GM12872 (cell line): ENCODE measurements around the gene MMP23B.

Experiments used
- CTCF ChIP-seq: IDR thresholded peaks from 3 replicates; pipeline ENCODE4 v1.5.1; 2011; ENCODE audit warnings: low read depth, mild to moderate bottlenecking, low read length, moderate library complexity; ENCODE audit not compliant: insufficient read depth

MMP23B gene

DNA sequence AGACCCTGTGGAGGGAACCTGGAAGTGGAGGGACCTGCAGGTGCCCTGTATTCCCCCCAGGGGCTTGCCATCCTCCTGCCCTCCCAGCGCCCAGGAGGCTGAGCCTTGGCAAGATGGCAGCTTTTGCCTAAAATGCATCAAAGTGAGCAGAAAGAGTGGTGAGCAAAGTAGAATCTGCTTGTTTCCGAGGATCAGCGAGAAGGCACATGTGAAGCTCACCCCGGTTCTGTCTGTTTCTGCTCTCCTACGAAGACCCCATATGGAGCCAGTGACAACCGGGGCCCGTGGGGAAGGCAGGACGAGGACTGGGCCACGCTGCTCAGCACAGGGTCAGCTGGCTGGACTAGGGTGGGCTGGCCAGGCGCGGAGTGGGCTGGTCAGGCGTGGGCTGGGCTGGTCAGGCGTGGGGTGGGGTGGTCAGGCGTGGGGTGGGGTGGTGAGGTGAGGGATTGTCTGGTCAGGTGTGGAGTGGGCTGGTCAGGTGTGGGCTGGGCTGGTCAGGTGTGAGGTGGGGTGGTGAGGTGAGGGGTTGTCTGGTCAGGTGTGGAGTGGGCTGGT lies 26.9 kb upstream of the MMP23B start:
- TF ChIP-seq CTCF = no peak

- no peak for TF ChIP-seq CTCF
Observed at GRCh38 chr1:1605724-1606123, 26.2 kb upstream of the MMP23B start.

DNA sequence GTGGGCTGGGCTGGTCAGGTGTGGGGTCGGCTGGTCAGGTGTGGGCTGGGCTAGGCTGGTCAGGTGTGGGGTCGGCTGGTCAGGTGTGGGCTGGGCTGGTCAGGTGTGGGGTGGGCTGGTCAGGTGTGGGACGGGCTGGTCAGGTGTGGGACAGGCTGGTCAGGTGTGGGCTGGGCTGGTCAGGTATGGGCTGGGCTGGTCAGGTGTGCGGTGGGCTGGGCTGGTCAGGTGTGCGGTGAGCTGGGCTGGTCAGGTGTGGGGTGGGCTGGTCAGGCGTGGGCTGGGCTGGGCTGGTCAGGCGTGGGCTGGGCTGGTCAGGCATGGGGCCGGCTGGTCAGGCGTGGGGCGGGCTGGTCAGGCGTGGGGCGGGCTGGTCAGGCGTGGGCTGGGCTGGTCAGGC lies 25.7 kb upstream of the MMP23B start:
- no peak for TF ChIP-seq CTCF

GRCh38 chr1:1609822-1610485 lies 22.0 kb upstream of the MMP23B start:
- no peak for TF ChIP-seq CTCF

GRCh38 chr1:1610796-1611195 lies 21.2 kb upstream of the MMP23B start:
- TF ChIP-seq CTCF = no peak

DNA sequence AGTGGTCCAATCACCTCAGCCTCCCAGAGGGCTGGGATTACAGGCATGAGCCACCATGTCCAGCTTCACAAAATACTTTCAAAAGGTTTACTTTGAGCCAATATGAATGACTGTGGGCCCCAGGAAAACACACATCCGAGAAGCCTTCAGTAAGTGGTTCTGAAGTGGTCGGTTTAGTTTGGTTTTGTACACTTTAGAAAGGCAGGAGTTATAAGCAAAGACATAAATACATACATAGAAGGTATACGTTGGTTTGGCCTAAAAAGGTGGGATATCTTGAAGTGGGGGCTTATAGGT lies 19.9 kb upstream of the MMP23B start:
- TF ChIP-seq CTCF = no peak

GRCh38 chr1:1613509-1614082 lies 18.4 kb upstream of the MMP23B start:
- no peak for TF ChIP-seq CTCF
